HepG2 (cell line): Measurements from ENCODE around the gene HHIPL1.

Experiments
- CBFB ChIP-seq: sonication (generic); formaldehyde crosslinking; IDR thresholded peaks from 2 replicates; pipeline ENCODE4 v1.4.0; 2020; ENCODE audit warnings: missing genetic modification reagents
- CTCF ChIP-seq: sonication (generic); formaldehyde crosslinking; IDR thresholded peaks from 2 replicates; pipeline ENCODE4 v1.5.0; 2020; ENCODE audit warnings: mild to moderate bottlenecking, missing genetic modification reagents, moderate library complexity
- NRL ChIP-seq: sonication (generic); formaldehyde crosslinking; IDR thresholded peaks from 2 replicates; pipeline ENCODE4 v1.5.0; 2020; ENCODE audit warnings: missing genetic modification reagents, mild to moderate bottlenecking, moderate library complexity, borderline replicate concordance
- POLR2A ChIP-seq, 2 experiments: IDR thresholded peaks; 2 replicates each; pipeline ENCODE4 v1.6.1; 2011; ENCODE audit warnings: low read depth in 2 of 2, low read length in 2 of 2, mild to moderate bottlenecking in 1 of 2, moderate library complexity in 1 of 2; ENCODE audit not compliant: insufficient read depth in 1 of 2
- RAD21 ChIP-seq: fragments of 450-650 bp; formaldehyde crosslinking; IDR thresholded peaks from 2 replicates; pipeline ENCODE4 v1.5.0; 2020; ENCODE audit warnings: mild to moderate bottlenecking
- SMAD3 ChIP-seq: sonication (generic); formaldehyde crosslinking; IDR thresholded peaks from 2 replicates; pipeline ENCODE4 v1.4.0; 2020; ENCODE audit warnings: missing genetic modification reagents
- TAF1 ChIP-seq: sonication (generic); formaldehyde crosslinking; IDR thresholded peaks from 2 replicates; pipeline ENCODE4 v1.4.0; 2020; ENCODE audit warnings: missing genetic modification reagents
- ZNF557 ChIP-seq: sonication (generic); formaldehyde crosslinking; IDR thresholded peaks from 2 replicates; pipeline ENCODE4 v1.4.0; 2020; ENCODE audit warnings: missing genetic modification reagents
- TF ChIP-seq, protein P1 (sequence below): IDR thresholded peaks from 2 replicates; pipeline ENCODE4 v1.6.1; 2012; ENCODE audit warnings: low read depth, low read length, improper control_type of control experiment
- TF ChIP-seq, protein P2 (sequence below): sonication (generic); formaldehyde crosslinking; IDR thresholded peaks from 2 replicates; pipeline ENCODE4 v1.4.0; 2020; ENCODE audit warnings: mild to moderate bottlenecking, missing genetic modification reagents
- TF ChIP-seq, protein P3 (sequence below): sonication (generic); formaldehyde crosslinking; IDR thresholded peaks from 2 replicates; pipeline ENCODE4 v1.4.0; 2020; ENCODE audit warnings: missing genetic modification reagents

DNA sequence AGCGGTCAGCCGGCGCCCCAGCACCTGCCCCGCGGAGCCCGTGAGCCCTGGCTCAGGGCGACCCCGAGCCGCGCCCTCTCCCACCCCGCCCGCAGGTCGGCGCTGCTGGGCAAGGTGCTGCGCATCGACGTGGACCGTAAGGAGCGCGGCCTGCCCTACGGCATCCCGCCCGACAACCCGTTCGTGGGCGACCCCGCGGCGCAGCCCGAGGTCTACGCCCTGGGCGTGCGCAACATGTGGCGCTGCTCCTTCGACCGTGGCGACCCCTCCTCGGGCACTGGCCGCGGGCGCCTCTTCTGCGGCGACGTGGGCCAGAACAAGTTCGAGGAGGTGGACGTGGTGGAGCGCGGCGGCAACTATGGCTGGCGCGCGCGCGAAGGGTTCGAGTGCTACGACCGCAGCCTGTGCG is 14.4 kb downstream of the HHIPL1 start:
- TF ChIP-seq POLR2A (IDR thresholded peaks at IDR 0.05; ENCODE audit: insufficient read depth in 1 of 2, low read depth in 2 of 2, low read length in 2 of 2): no peak
- no peak for TF ChIP-seq SMAD3 (CRISPR knock-in tag)
- no peak for TF ChIP-seq ZNF557
- no peak for TF ChIP-seq TAF1 (CRISPR knock-in tag)
- TF ChIP-seq RAD21 (CRISPR knock-in tag): no peak
- TF ChIP-seq, protein P1, sequence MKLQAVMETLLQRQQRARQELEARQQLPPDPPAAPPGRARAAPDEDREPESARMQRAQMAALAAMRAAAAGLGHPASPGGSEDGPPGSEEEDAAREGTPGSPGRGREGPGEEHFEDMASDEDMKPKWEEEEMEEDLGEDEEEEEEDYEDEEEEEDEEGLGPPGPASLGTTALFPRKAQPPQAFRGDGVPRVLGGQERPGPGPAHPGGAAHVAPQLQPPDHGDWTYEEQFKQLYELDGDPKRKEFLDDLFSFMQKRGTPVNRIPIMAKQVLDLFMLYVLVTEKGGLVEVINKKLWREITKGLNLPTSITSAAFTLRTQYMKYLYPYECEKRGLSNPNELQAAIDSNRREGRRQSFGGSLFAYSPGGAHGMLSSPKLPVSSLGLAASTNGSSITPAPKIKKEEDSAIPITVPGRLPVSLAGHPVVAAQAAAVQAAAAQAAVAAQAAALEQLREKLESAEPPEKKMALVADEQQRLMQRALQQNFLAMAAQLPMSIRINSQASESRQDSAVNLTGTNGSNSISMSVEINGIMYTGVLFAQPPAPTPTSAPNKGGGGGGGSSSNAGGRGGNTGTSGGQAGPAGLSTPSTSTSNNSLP: no peak
- TF ChIP-seq, protein P2, sequence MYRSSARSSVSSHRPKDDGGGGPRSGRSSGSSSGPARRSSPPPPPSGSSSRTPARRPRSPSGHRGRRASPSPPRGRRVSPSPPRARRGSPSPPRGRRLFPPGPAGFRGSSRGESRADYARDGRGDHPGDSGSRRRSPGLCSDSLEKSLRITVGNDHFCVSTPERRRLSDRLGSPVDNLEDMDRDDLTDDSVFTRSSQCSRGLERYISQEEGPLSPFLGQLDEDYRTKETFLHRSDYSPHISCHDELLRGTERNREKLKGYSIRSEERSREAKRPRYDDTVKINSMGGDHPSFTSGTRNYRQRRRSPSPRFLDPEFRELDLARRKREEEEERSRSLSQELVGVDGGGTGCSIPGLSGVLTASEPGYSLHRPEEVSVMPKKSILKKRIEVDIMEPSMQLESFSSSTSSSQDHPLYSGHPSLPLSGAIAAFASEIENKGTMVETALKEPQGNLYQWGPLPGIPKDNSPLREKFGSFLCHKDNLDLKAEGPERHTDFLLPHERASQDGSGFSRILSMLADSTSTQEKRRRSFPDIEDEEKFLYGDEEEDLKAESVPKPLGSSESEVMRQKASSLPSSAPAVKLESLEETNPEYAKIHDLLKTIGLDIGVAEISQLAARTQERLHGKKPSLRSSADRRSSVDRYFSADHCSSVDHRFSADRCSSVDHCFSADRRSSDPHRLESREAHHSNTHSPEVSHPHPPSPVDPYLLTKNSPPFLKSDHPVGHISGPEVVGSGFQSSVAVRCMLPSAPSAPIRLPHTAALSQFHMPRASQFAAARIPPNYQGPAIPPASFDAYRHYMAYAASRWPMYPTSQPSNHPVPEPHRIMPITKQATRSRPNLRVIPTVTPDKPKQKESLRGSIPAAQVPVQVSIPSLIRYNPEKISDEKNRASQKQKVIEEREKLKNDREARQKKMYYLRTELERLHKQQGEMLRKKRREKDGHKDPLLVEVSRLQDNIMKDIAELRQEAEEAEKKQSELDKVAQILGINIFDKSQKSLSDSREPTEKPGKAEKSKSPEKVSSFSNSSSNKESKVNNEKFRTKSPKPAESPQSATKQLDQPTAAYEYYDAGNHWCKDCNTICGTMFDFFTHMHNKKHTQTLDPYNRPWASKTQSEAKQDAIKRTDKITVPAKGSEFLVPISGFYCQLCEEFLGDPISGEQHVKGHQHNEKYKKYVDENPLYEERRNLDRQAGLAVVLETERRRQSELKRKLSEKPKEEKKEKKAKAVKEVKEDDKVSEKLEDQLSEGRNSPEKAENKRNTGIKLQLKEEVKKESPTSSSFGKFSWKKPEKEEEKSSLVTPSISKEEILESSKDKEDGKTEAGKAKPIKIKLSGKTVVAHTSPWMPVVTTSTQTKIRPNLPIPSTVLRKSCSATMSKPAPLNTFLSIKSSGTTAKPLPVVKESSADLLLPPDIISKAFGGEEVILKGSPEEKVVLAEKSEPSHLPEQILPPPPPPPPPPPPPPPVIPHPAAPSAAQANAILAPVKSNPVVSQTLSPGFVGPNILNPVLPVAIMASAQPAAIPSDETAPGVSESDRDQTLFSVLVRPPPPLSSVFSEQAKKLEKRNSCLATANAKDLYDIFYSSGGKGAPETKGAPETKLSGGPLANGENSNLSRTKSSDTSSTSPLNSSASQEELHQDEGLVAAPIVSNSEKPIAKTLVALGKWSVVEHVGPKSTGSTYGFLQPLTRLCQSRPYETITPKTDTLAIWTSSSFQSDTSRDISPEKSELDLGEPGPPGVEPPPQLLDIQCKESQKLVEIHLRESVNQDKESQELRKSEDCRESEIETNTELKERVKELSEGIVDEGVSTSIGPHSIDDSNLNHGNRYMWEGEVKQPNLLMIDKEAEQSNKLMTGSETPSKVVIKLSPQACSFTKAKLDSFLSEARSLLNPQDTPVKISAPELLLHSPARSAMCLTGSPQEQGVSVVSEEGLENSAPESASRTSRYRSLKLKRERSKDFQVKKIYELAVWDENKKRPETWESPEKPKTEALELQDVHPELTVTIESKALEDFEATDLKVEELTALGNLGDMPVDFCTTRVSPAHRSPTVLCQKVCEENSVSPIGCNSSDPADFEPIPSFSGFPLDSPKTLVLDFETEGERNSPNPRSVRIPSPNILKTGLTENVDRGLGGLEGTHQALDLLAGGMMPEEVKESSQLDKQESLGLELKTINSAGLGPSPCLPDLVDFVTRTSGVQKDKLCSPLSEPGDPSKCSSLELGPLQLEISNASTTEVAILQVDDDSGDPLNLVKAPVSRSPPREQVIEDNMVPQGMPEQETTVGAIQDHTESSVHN: no peak
- TF ChIP-seq CTCF: no peak
- no peak for TF ChIP-seq CBFB (CRISPR knock-in tag)
- TF ChIP-seq NRL: no peak
- TF ChIP-seq, protein P3, sequence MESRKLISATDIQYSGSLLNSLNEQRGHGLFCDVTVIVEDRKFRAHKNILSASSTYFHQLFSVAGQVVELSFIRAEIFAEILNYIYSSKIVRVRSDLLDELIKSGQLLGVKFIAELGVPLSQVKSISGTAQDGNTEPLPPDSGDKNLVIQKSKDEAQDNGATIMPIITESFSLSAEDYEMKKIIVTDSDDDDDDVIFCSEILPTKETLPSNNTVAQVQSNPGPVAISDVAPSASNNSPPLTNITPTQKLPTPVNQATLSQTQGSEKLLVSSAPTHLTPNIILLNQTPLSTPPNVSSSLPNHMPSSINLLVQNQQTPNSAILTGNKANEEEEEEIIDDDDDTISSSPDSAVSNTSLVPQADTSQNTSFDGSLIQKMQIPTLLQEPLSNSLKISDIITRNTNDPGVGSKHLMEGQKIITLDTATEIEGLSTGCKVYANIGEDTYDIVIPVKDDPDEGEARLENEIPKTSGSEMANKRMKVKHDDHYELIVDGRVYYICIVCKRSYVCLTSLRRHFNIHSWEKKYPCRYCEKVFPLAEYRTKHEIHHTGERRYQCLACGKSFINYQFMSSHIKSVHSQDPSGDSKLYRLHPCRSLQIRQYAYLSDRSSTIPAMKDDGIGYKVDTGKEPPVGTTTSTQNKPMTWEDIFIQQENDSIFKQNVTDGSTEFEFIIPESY (CRISPR knock-in tag): no peak
